HG03159 (cell line): ENCODE results near the gene NCLN.
"Not testable (repeated sequence)": the region's sequence is repeated elsewhere in the genome, so short reads cannot be mapped to it uniquely, and the experiment has no call there.

ENCODE experiments used
- ATAC-seq: cut with Tn5 transposase; IDR thresholded peaks from one replicate; pipeline ENCODE4 v1.9.1; 2021; ENCODE audit warnings: mild to moderate bottlenecking, moderate library complexity; ENCODE audit not compliant: unreplicated experiment

Gene NCLN

GRCh38 chr19:3179739-3180293, 5.9 kb upstream of the NCLN start:
- ATAC-seq, result no peak

- no peak for ATAC-seq
These were observed 1.7 kb upstream of the NCLN start for GRCh38 chr19:3183721-3184641.

- ATAC-seq, result peak; percentile 21
These were observed 776 bp upstream of the NCLN start for GRCh38 chr19:3184847-3185460.

GRCh38 chr19:3186160-3186688, 494 bp downstream of the NCLN start:
- no peak for ATAC-seq

GRCh38 chr19:3186891-3187661, 1.3 kb downstream of the NCLN start:
- ATAC-seq, result no peak

- no peak for ATAC-seq
These were observed 2.2 kb downstream of the NCLN start for GRCh38 chr19:3187662-3188511.

- ATAC-seq, result no peak
These were observed 3.2 kb downstream of the NCLN start for GRCh38 chr19:3188627-3189596.

GRCh38 chr19:3189702-3190469, 4.2 kb downstream of the NCLN start:
- ATAC-seq, result no peak

GRCh38 chr19:3190470-3190770, 4.7 kb downstream of the NCLN start:
- no peak for ATAC-seq

GRCh38 chr19:3190921-3191805, 5.4 kb downstream of the NCLN start:
- no peak for ATAC-seq

GRCh38 chr19:3191806-3192104, 6.0 kb downstream of the NCLN start:
- ATAC-seq, result not testable (repeated sequence)

GRCh38 chr19:3192228-3192635, 6.5 kb downstream of the NCLN start:
- no peak for ATAC-seq

GRCh38 chr19:3192684-3193083, 7.0 kb downstream of the NCLN start:
- ATAC-seq, result no peak

- no peak for ATAC-seq
These were observed 7.8 kb downstream of the NCLN start for GRCh38 chr19:3193256-3194105.

GRCh38 chr19:3194106-3195087, 8.7 kb downstream of the NCLN start:
- ATAC-seq, result no peak
